Measurements from ENCODE around the gene GTF2F2. TPM values are rescaled to one million over a fixed set of nuclear protein-coding genes. Genes with fewer than 3 reads are reported as not detected.
A peak's percentile ranks its signal among the peaks of the same experiment; 100 is the strongest.

Gene GTF2F2
- total RNA-seq, 1 experiment from 2014 or later = 47.4 TPM

- POLR2A ChIA-PET = interaction anchor here (0.6 to 10.5 kb wide), 9 partner anchors 10 to 145 kb away, joined by 3 to 153 read pairs (median 6); partner anchors contain the start of genes GTF2F2 and TPT1
- TF ChIP-seq CTCF (IDR thresholded peaks at IDR 0.05; ENCODE audit: unreplicated experiment) = no peak
- H3K27me3 Mint-ChIP-seq (ENCODE audit: insufficient read depth, unreplicated experiment) = no peaks in the 10 kb centered on the region
- BruUV-seq (replicated peaks) = no TSS peak
- CTCF ChIA-PET = interaction anchor here (0.6 to 5.7 kb wide), 3 partner anchors 9 to 223 kb away, joined by 3 to 65 read pairs (median 4); no protein-coding TSS in a partner anchor
- no peaks in the 10 kb centered on the region for H3K9me3 Mint-ChIP-seq (ENCODE audit: unreplicated experiment)
- peaks cover 1% of the 10 kb centered on the region for H3K36me3 Mint-ChIP-seq (ENCODE audit: insufficient read depth, unreplicated experiment)
- intact Hi-C loops (cut with micrococcal nuclease) = no loop called here
- DNase-seq (ENCODE audit: unreplicated experiment) = peak; percentile 74
- H3K4me3 Mint-ChIP-seq (ENCODE audit: unreplicated experiment) = no peak overlapping the region
- H3K27ac Mint-ChIP-seq (ENCODE audit: low read depth, unreplicated experiment) = peak overlapping the region; percentile 14
- peaks cover 38% of the 10 kb centered on the region for H3K4me1 Mint-ChIP-seq (ENCODE audit: insufficient read depth, unreplicated experiment)
Observed at GRCh38 chr13:45196622-45197021, 76.3 kb downstream of the GTF2F2 start.

- Mint-ChIP-seq H3K36me3 (ENCODE audit: insufficient read depth, unreplicated experiment) (peaks cover 7% of the 10 kb centered on the region), H3K27me3 (ENCODE audit: insufficient read depth, unreplicated experiment) (no peaks in the 10 kb centered on the region), H3K4me3 (ENCODE audit: unreplicated experiment) (no peak overlapping the region), H3K27ac (ENCODE audit: low read depth, unreplicated experiment) (no peak overlapping the region), H3K4me1 (ENCODE audit: insufficient read depth, unreplicated experiment) (peaks cover 38% of the 10 kb centered on the region), H3K9me3 (ENCODE audit: unreplicated experiment) (no peaks in the 10 kb centered on the region)
- no peak for DNase-seq (ENCODE audit: unreplicated experiment)
- intact Hi-C loops (cut with micrococcal nuclease) = no loop called here
- POLR2A ChIA-PET = interaction anchor here (0.9 to 10.5 kb wide), 8 partner anchors 8 to 83 kb away, joined by 3 to 153 read pairs (median 8); partner anchors contain the start of gene GTF2F2
- CTCF ChIA-PET = interaction anchor here (0.6 to 2.6 kb wide), 2 partner anchors 83 to 143 kb away, joined by 4 to 21 read pairs; no protein-coding TSS in a partner anchor
- BruUV-seq (replicated peaks) = no TSS peak
- TF ChIP-seq CTCF (IDR thresholded peaks at IDR 0.05; ENCODE audit: unreplicated experiment) = no peak
Observed at GRCh38 chr13:45198041-45198440, 77.7 kb downstream of the GTF2F2 start.

DNA sequence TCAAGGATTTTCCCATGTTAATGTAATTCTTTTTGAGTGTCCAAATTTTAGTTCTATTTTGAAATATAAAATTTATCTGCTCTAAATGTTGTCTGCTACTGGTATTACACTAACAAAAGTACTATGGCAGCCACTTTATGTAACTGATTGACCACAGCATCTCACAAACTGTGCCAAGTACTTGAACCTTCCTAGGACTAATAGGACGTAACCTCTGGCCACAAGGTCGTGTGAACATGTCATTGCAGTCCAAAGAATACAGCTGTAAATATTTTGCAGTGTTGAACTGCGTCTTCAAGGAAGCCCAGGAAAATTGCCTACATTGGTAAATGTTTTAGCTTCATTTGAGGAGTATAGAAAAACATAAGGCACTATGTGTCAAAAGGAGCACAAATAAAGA is 78.6 kb downstream of the GTF2F2 start:
- Mint-ChIP-seq H3K4me3 (ENCODE audit: unreplicated experiment) (no peak overlapping the region), H3K27ac (ENCODE audit: low read depth, unreplicated experiment) (no peak overlapping the region), H3K9me3 (ENCODE audit: unreplicated experiment) (no peaks in the 10 kb centered on the region), H3K27me3 (ENCODE audit: insufficient read depth, unreplicated experiment) (no peaks in the 10 kb centered on the region), H3K4me1 (ENCODE audit: insufficient read depth, unreplicated experiment) (peaks cover 34% of the 10 kb centered on the region), H3K36me3 (ENCODE audit: insufficient read depth, unreplicated experiment) (peaks cover 7% of the 10 kb centered on the region)
- POLR2A ChIA-PET = interaction anchor here (0.7 to 10.5 kb wide), 8 partner anchors 7 to 82 kb away, joined by 3 to 153 read pairs (median 6); no protein-coding TSS in a partner anchor
- DNase-seq (ENCODE audit: unreplicated experiment) = no peak
- intact Hi-C loops (cut with micrococcal nuclease) = no loop called here
- TF ChIP-seq CTCF (IDR thresholded peaks at IDR 0.05; ENCODE audit: unreplicated experiment) = no peak
- BruUV-seq (replicated peaks) = no TSS peak
- CTCF ChIA-PET = interaction anchor here (0.6 to 2.6 kb wide), 3 partner anchors 82 to 152 kb away, joined by 3 to 21 read pairs (median 10); no protein-coding TSS in a partner anchor

DNA sequence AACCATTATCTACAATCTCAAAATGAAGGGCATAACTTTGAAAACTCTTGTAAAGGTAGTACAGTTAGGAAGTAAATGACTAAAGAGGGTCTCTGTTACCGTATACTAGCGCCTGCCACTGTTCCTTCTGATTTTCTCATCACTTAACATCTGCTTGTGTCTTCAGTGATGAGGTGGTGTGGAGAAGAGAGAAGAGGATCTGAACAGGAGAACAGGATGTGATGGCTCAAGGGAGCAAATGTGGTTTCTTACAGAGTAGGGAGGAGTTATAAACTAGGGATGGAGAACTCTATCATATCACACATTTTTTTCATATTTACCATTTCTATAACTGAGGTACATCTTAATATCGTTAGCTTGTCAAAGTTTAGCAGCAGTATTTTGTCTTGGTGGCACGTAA is 79.4 kb downstream of the GTF2F2 start:
- intact Hi-C loops (cut with micrococcal nuclease) = no loop called here
- ChIA-PET CTCF (interaction anchor here (1.4 to 2.6 kb wide), 2 partner anchors 81 to 153 kb away, joined by 10 to 21 read pairs; no protein-coding TSS in a partner anchor), POLR2A (interaction anchor here (0.6 to 10.5 kb wide), 9 partner anchors 7 to 81 kb away, joined by 3 to 153 read pairs (median 7); no protein-coding TSS in a partner anchor)
- Mint-ChIP-seq H3K36me3 (ENCODE audit: insufficient read depth, unreplicated experiment) (peaks cover 7% of the 10 kb centered on the region), H3K27ac (ENCODE audit: low read depth, unreplicated experiment) (no peak overlapping the region), H3K9me3 (ENCODE audit: unreplicated experiment) (no peaks in the 10 kb centered on the region), H3K27me3 (ENCODE audit: insufficient read depth, unreplicated experiment) (no peaks in the 10 kb centered on the region), H3K4me1 (ENCODE audit: insufficient read depth, unreplicated experiment) (peaks cover 31% of the 10 kb centered on the region), H3K4me3 (ENCODE audit: unreplicated experiment) (no peak overlapping the region)
- no peak for DNase-seq (ENCODE audit: unreplicated experiment)
- TF ChIP-seq CTCF (IDR thresholded peaks at IDR 0.05; ENCODE audit: unreplicated experiment) = no peak
- no TSS peak for BruUV-seq (replicated peaks)
